H1 (cell line): ENCODE data around the gene SPTBN1. TPM values are rescaled to one million over a fixed set of nuclear protein-coding genes. Genes with fewer than 3 reads are reported as not detected.

Source experiments
- ASH2L ChIP-seq: fragments of 200-600, 300-600 bp; sonication (generic); IDR thresholded peaks from one replicate; pipeline ENCODE4 v1.7.1; 2017; ENCODE audit warnings: low read length
- CREB1 ChIP-seq: IDR thresholded peaks from 2 replicates; pipeline ENCODE4 v1.6.1; 2012; ENCODE audit warnings: inconsistent platforms
- EP300 ChIP-seq, 2 experiments: IDR thresholded peaks; 1 replicate in 1 of 2; 2 replicates in 1 of 2; pipeline ENCODE4 v1.6.1; 2011 to 2012; ENCODE audit warnings: low read depth in 2 of 2, low read length in 2 of 2, mild to moderate bottlenecking in 2 of 2, borderline replicate concordance in 1 of 2, inconsistent platforms in 1 of 2, moderate library complexity in 1 of 2
- POLR2A ChIP-seq, 2 experiments: IDR thresholded peaks; 1 replicate in 1 of 2; 2 replicates in 1 of 2; pipeline ENCODE4 v1.6.1; 2011; ENCODE audit warnings: low read depth in 2 of 2, low read length in 2 of 2, mild to moderate bottlenecking in 2 of 2; ENCODE audit errors: control extremely low read depth in 1 of 2
- POLR2AphosphoS5 ChIP-seq: IDR thresholded peaks from 2 replicates; pipeline ENCODE4 v1.6.1; 2011; ENCODE audit warnings: low read depth, low read length
- TAF1 ChIP-seq: IDR thresholded peaks from 2 replicates; pipeline ENCODE4 v1.6.1; 2011; ENCODE audit warnings: mild to moderate bottlenecking, low read depth, low read length
- polyA plus RNA-seq, 7 experiments: library from polyadenylated mRNA; depleted of rRNA in 3 of 7; stranded (reverse) in 5 of 7; unstranded in 2 of 7; fragments of >200 nt in 5 of 7; fragments of 200-250 nt in 2 of 7; gene quantifications; 1 replicate in 5 of 7; 2 replicates in 1 of 7; 4 replicates in 1 of 7; pipeline versions ENCODE4 v1.2.1 to v1.2.3, GENCODE V29; 2011 to 2013; ENCODE audit warnings: missing spikeins in 2 of 7, mixed read lengths in 2 of 7
- total RNA-seq: library from RNA; stranded (reverse); fragmentation: NEBNext Ultra II Directional; extraction: Animal tissue kit (Norgen Biotek cat#: 25700); gene quantifications from 2 replicates; pipeline ENCODE4 v1.2.1, GENCODE V29; 2021

SPTBN1 gene
- total and polyA plus RNA-seq, 2 of the 8 experiments (the other 6 are each of a cell fraction or from before 2014, with no cell fraction given): 31.8 to 180 TPM

DNA sequence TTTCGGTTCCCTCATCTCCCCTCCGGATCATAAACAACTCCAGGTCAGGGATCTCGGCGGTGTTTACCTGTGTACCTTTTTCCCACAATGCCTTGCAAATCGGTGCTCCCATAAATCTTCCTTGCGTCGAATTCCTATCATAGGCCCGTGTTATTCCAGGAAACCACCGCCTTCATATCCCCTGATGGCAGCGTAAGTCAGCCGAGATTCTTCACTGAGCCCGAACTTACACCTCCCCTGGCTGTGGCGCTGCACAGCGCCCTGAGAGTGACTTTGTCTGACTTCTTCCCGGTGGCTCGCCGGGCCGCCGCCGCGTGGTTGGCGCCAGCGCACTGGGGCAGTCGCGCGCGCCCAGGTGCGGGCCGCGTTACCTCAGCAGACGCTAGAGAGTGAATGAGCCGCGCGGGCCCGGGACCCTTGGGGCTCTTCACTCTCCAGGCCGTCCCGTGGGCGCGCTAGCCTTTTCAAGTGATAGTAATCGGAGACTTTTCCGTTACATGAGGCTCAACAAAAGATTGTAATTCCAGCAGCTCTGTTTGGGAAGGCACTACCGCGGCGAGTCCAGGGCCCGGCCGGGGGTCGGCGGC lies 101.6 kb downstream of the SPTBN1 start (continued):
- TF ChIP-seq POLR2AphosphoS5 (peak; percentile 46; the same call in 1 of the 2 replicates), POLR2A (IDR thresholded peaks at IDR 0.05; ENCODE audit: control extremely low read depth in 1 of 2, low read depth in 2 of 2, low read length in 2 of 2) (0 out of 3 replicates have a peak, but pooled peaks of 1 of the 2 experiments have one; percentile 5), EP300 (IDR thresholded peaks at IDR 0.05; ENCODE audit: borderline replicate concordance in 1 of 2, low read depth in 2 of 2, low read length in 2 of 2) (no peak), CREB1 (0 out of 2 replicates have a peak, but pooled peaks have one; percentile 12), ASH2L (peak; percentile 69), TAF1 (peak; percentile 79; the same call in 1 of the 2 replicates)
